Skeletal muscle cell (primary cell): Measurements from ENCODE around the gene MAP2K5.

Experiments
- DNase-seq: peaks from one replicate; pipeline ENCODE4 v3.0.0-alpha.2; 2010; ENCODE audit warnings: low read depth
- H3K4me3 ChIP-seq: 2 replicates; pipeline ENCODE4 v1.5.1; 2011; ENCODE audit warnings: low read depth, mild to moderate bottlenecking, control low read depth, low read length, moderate library complexity

Gene MAP2K5

DNA sequence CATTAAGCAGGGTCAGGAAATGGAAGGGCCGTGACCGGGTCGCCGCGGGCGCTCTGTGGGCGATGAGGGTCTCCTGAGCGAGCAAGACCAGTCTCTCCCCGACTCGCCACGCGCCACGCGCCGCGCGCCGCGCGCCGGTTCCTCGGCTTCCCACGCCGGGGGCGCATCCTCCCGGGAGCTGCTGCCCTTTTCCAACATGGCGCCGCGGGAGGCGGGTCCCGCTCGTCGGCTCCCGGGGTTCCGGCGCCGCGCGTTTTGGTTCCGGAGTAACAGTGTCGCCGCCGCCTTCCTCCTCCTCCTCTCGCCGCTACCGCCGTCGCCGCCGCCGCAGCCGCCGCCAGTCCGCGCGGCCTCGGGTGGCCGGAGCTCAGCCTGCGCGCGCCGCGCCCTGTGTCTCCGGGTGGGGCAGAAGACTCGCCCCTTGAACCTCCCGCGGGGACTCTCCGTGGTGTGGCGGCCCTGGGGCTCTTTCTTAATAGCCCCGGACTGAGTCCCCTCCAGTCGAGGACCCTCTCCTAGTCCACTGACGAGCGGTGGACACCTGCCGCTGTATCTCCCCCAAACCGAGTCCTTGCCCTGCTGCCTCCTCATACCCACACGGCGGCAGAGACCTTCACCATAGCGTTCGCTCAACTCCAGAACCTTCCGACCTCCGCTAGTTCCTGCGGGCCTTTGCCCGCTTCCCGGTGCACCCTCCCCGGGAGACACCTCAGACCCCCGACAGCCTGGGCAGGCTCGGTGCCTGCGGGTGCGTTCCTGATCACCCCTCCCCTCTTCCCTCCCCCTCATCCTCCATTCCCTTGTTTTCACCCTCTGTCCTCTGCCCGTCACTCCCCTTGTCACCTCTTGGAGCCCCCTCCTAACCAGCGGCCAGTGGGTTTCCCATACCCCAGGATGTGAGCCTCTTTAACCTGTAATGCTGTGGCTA, at the start of gene MAP2K5:
Gene MAP2K5, plus strand, starts transcription at position 284 of the 928 bp plus-strand sequence. Its CDS starts 633 bp downstream, at position 917.
- peak within 1 kb of the TSS; percentile 88 for H3K4me3 ChIP-seq
- no peak for DNase-seq

DNA sequence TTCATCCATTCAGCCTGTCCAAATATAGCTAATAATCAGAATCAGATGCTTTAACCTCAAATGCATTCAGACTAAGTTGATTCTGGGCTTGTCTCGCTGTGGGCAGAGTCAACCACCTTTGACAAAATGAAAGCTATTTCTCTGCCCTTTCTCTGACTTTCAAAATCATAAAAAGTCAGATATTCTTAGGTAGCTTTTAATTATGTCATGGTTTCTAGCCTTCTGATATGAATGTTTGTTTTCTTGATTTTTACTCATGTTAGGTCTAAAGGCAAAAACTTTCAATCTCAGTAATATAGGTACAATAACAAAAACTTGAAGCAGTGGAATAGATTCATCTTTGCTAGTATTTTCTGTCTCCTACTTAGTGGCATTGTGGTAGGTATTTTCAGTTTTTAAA, 46.9 kb upstream of the MAP2K5 start:
- DNase-seq = no peak
- no peak overlapping the region for H3K4me3 ChIP-seq

DNA sequence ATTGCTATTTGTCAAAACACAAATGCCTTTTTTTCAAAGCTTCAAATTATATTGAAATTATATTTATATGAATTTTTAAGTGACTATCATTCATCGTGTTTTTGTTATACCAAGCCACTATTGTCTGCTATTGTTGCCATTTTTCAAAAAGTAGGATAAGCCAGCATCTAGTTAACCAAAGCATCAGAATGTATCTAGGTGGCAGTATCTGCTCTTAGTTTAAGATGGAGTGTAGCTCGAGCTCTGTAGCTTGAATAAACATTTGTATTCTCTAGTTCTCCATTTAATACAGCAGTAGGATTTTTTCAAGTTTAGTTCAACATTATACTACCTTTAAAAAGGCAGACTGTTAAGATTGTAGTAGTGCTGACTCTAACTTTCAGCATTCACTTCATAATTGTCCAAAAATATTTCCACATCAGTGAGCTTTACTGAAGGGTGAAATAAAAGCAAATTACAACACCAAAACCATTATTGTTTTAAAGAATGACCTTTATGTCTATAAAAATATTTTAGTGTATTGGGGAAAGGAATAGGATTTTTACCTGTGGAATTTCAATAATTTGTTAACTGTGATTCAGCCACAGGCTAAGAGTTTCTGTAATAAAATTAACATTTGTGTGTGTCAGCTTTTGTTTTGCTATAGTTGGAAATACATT, 41.2 kb upstream of the MAP2K5 start:
- H3K4me3 ChIP-seq = no peak overlapping the region
- DNase-seq = no peak

DNA sequence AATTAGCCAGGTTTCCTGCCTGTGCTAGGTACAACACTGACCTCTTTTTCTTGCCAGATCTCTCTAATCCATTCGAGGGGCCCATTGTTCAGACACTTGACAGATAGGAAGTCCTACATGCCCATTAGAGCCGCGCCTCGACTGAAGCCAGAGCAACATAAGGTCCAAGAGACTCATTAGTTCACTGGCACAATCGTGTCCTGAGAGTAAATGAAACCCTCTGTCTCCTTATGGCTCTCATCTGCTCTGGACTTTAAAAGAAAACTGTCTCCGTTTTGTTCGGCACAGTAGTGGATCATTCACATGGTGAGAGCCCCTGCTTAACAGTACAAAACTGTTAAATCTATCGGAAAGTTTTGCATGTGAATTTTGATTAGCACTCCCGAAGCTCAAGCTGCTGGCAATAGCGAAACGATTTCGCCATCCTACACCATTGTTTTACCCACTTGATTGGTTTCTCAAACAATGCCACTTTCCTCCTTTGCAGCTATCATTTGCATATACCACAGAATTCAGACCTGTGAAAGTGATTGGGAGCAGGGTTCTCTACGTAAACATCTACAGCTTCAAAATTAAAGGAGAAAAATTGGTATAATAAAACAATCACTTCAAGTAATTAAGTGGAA, 40.6 kb upstream of the MAP2K5 start:
- DNase-seq = no peak
- no peak overlapping the region for H3K4me3 ChIP-seq

DNA sequence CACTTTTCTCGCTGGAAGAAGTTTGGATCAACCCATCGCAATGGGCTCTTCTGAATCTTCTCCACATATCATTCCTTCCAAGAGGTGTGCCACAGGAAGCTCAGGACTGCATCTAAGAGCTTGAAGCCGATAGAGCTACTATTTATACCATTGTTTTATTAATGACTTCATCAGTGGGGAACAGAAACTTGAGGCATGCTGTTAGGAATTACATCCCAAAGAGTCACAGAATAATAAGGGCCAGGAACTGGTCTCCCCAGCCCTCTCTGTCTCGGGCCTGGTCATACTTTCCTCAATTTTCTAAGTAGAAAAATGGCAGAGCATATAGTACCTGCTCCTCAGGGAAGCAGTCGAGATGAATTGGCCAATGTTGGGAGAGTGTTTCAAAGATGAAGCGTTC, 38.4 kb upstream of the MAP2K5 start:
- H3K4me3 ChIP-seq = no peak overlapping the region
- no peak for DNase-seq

DNA sequence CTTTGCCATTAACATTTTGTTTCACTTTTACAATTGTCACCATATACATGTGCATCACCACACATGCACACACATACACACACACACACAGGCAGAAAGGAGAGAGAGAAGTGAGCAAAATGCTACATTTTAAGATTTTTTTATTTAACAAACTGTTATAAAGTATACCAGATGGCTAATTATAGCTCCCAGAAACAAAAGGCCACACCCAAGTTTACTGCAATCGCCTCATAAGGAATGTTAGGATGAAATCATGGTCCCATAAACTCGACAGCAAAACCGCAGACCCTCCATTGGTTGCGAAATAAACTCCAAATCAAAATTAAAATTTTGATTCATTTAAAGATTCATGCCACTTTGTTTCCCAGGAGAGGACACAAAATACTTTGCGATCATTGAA, 37.7 kb upstream of the MAP2K5 start:
- no peak for DNase-seq
- no peak overlapping the region for H3K4me3 ChIP-seq

DNA sequence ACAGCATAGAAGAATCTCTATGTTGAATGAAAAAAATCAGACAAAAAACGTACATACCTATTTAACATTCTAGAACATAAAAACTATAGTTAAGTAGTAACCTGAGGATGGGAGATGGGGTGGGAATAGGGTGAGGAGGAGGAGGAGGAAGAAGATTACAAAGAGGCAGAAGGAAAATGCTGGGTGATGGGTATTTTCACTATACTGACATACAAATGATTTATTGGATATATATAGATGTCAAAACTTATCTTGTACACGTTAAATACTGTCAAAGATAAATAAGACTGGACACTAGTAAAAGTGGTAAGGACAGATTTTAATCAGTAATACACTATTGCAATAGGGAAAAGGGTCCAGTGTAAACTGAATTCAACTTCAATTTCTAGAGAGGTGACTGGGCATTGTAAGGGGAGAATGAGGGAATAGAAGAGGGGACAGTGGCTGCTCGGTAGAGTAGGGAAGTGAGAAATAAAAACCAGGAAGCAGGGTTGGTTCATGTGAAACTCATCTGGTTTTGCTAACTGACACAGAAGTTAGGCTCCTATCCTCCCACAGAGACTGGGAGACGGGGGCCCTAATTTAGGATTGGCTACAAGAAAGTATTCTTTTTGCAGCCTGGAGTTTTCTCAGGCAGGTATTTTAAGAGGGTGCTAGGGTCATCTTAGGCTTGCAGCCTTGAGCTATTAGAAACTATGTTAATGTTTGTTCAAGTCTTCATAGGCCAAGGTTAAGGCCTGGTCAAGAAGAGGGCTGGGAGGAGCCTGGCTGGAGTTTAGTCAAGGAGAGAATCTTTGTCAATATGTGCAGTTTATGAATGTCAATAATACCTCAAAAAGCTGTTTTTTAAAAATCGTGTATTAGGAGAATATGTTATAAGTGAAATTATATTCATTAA, 36.6 kb upstream of the MAP2K5 start:
- no peak for DNase-seq
- H3K4me3 ChIP-seq = no peak overlapping the region

DNA sequence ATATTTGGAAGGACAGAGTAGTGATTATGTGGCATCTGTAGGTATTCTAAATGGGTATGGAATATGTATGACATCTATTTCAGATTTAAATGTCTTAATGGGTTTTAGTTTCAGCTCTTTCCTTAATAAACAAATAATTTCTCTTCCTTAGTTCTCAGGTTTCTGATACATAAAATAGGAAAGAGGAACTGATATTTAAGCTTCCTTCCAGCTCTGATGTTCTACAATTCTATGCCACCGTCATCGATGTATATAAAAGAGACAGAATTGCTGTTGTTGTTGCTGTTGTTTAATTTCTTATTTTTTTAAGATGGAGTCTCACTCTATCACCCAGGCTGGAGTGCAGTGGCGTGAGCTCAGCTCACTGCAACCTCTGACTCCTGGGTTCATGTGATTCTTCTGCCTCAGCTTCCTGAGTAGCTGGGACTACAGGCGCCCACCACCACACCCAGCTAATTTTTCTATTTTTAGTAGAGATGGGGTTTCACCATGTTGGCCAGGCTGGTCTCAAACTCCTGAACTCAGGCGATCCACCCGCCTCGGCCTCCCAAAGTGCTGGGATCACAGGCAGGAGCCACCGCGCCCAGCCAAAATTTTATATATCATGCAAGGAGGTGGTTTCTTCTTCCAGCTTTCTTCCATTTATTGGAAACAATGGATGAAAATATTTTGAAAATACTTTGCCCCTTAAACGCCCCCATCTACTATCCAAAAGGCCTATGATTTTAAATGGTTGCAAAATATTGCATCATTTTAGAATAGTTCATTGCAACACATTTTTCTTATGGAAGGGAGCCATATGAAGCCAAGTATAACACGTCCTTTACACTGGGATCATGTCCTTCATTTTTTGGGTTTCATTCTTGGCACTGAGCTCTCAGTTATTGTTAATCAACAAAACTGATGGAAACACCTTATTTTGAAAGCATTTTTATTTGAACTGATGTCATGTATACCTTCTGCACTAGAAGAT, 35.4 kb upstream of the MAP2K5 start:
- peak; percentile 52 for DNase-seq
- no peak overlapping the region for H3K4me3 ChIP-seq

DNA sequence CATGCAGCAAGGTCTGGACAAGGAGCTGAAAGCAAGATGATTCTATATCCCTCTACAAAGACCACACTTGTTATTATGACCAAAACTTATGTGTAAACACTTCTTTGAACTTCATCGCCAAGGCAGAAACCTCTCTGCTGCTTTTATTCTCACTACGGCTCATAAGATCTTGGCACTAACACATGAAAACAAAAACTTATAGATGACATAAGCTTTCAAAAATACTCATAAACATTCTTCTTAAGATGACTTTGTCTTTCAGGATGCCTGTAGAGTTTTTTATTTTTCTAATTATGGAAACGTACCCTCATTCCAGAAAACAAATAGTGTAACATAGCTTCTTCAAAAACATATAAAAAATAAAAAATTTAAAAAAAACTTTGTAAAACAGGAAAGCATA, 34.1 kb upstream of the MAP2K5 start:
- no peak overlapping the region for H3K4me3 ChIP-seq
- DNase-seq = no peak

DNA sequence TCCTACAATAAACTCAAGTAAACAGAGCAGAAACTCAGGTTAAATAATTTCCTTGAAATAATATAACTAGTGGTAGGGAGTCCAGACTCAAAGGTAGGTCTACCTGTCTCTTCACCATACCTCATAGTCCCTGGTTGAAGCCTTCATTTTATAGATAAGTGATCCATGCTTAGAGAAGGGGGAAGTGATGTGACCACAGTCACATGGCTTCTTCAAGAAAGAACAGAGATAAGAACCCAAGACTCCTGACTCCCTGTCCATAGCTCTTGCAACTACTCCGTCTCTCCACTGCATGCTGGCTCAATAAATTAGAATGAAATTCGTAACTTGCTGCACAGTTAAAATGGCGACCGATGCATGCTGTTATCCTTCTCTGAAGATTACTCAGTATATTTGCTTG, 32.6 kb upstream of the MAP2K5 start:
- DNase-seq = no peak
- H3K4me3 ChIP-seq = no peak overlapping the region

DNA sequence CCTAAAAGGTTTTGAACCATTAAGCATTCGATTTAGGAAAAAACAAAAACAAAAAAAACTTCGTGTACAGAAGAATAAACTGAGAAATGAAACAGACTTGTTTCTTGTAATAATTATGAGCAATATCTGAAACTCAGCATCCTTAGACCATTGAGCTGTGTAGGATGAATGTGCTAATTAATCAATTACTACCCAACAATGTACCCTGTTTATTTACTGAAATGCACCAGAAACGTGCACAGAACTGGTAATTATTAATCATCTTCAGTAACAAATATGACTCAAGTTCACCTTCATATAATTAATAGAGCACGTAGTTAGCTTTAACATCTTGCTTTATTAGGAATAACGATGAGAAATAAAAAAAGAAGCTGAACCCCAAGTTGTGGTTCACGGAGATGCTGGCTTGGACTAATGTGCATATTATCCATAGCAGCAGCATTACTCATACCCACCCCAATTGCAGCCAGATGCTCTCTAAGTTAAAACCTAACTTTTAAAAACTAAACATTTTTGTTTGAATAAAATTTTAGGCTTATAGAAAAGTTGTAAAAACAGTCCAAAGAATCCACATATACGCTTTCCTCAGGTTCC, 31.8 kb upstream of the MAP2K5 start:
- no peak for DNase-seq
- H3K4me3 ChIP-seq = no peak overlapping the region

DNA sequence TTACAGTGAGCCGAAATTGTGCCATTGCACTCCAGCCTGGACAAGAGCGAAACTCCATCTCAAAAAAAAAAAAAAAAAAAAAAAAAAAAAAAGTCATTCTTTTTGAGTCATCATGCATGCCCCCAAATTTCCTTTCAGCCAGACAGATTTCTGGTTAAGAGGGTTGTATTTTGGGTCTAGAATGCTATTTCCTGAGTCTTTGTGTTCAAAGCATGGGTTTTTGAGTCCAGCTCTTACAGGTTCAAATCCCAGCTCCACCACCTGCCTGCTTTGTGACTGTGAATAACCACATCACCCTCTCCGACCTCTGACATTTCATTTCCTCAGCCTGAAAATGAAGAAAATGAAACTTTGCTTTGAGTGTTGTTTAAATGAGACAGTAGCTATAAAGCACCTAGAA, 30.9 kb upstream of the MAP2K5 start:
- H3K4me3 ChIP-seq = no peak overlapping the region
- DNase-seq = no peak

DNA sequence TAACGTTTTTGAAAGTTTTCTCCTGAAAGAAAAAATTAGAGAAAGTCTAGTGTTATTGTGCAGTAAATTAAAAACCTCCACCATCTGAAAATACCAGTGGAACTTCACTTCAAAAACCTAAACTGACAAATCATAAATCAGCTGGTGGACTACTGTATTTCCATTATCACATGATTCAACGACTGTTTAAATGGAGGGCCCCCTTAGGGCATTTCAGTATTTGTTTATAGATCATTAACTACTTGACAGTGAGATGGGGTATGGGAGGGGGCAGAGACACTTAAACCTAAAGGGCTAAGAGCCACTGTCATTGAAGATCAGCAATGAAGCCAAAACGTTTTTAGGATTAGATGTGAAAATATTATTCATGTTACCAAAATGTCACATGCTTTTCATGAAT, 30.4 kb upstream of the MAP2K5 start:
- no peak for DNase-seq
- H3K4me3 ChIP-seq = no peak overlapping the region

DNA sequence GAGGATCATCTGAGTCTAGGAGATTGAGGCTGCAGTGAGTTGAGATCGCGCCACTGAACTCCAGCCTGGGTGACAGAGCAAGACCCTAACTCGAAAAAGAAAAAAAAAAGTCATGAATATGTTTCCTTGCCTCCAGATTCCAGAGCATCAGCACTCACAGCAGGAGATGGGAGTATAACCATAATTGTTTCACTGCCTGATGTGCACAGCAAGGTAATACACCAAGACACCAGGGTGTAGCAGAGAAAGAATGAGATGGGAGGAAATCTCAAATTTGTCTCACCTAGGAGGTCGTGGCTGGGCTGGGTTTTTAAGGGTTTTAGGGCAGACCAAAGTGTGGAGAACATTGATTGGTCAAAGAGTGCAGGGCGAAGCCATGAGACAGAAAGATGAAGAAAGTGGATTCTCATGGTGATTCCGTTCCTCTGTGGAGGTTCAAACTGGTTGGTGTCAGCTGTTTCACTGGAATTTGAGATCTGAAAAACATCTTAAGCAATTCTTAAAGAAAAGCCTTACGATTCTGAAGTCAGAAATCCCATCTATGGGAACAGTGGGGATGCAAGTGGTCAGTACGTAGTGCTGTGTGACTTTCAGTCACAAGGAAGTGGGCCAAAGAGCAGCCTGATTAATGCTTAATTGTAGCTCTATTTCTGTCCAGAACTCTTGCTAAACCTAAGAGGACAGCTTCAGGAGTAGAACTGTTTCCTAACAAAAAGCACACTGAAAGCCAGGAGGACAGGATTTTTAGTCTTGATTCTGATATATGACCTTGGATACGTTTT, 29.4 kb upstream of the MAP2K5 start:
- DNase-seq = no peak
- no peak overlapping the region for H3K4me3 ChIP-seq

DNA sequence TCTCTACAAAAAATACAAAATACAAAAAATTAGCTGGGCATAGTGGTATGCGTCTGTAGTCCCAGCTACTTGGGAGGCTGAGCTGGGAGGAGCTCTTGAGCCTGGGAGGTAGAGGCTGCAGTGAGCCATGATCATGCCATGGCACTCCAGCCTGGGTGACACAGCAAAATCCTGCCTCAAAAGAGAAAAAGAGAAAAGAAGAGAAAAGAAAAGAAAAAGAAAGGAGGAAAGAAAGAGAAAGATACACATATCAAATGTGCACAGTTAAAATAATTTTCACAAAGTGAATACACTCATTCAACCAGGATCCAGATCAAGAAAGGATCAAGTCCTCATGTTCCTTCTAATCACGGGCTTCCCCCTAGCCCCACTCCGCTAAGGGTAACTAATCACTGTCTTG, 27.4 kb upstream of the MAP2K5 start:
- H3K4me3 ChIP-seq = no peak overlapping the region
- no peak for DNase-seq

DNA sequence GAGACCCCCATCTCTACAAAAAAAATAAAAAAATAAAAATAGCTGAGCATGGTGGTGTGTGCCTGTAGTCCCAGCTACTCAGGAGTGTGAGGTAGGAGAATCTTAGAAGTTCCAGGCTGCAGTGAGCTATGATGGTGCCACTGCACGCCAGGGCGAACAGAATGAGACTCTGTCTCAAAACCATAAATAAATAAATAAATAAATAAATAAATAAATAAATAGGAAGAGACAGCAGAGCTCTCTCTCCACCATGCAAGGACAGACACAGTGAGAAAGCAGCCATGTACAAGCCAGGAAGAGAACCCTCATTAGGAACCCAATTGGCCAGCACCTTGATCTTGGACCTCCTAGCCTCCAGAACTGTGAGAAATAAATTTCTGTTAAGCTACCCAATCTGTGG, 26.9 kb upstream of the MAP2K5 start:
- H3K4me3 ChIP-seq = no peak overlapping the region
- DNase-seq = no peak

DNA sequence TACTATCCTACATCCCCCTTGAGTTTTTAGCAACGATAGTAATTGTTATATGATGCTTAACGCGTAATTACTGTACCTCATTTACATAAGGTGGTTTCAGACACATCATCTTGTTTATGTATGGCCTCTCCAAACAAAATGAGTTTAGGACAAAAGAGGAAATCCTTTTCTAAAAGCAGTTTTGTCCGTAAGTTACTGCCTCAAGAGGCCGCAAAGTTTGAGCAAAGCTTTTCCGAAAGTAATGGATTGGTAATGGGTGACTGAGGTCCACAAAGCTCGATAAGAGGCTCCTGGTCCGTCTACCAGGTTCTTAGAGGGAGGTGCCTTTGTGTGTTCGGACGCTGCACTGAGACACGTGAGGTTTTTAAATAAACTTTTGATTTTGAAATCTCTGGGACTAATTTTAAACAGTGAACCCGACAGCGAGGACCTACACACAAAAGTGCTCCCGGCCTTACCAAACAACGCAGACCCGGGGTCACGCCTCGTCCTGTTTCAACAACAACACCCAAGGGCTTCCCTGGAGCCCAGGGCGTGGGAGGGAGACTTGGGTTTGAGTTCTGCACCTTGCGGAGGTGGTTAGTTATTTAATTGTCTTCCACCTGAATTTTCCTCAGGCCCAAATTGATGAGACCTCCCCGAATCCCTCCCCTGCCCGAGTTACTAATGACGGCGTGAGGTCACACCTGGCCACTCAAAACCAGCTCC, 22.0 kb upstream of the MAP2K5 start:
- peak overlapping the region; percentile 88 for H3K4me3 ChIP-seq
- no peak for DNase-seq
